WTC11 (cell line): Measurements from ENCODE around the gene B4GALNT3. TPM values are rescaled to one million over a fixed set of nuclear protein-coding genes. Genes with fewer than 3 reads are reported as not detected.

ENCODE experiments used
- ATAC-seq: fragments of 200-7000 bp; cut with Tn5 transposase; 2 replicates; pipeline ENCODE4 v1.10.0; 2021; ENCODE audit warnings: mild to moderate bottlenecking, moderate library complexity
- CTCF ChIA-PET: fragments of 300-600 bp; sonication (Branson Sonifier 250); formaldehyde crosslinking; loops from one replicate; lab custom pipeline; 2021; ENCODE audit warnings: antibody characterized with exemption; lab: Charles Lee
- POLR2A ChIA-PET: fragments of 350-600 bp; sonication (Branson Sonifier 250); formaldehyde crosslinking; loops from one replicate; lab custom pipeline; 2021; ENCODE audit warnings: antibody characterized with exemption; lab: Charles Lee
- DNase-seq: peaks from one replicate; pipeline ENCODE4 v3.0.0; 2021; ENCODE audit warnings: low spot score
- H3K27ac Mint-ChIP-seq: 2 replicates; pipeline ENCODE4 v1.8.0; 2021; ENCODE audit warnings: mixed read lengths
- H3K27me3 Mint-ChIP-seq: 2 replicates; pipeline ENCODE4 v1.8.0; 2021; ENCODE audit warnings: low read depth, mild to moderate bottlenecking, moderate library complexity, mixed read lengths
- H3K36me3 Mint-ChIP-seq: 2 replicates; pipeline ENCODE4 v1.8.0; 2021; ENCODE audit warnings: mixed read lengths
- H3K4me1 Mint-ChIP-seq: 2 replicates; pipeline ENCODE4 v1.8.0; 2022; ENCODE audit warnings: mixed read lengths
- H3K4me3 Mint-ChIP-seq: 2 replicates; pipeline ENCODE4 v1.8.0; 2021; ENCODE audit warnings: mild to moderate bottlenecking, moderate library complexity, mixed read lengths
- H3K9me3 Mint-ChIP-seq: 2 replicates; pipeline ENCODE4 v1.8.0; 2021; ENCODE audit warnings: mixed read lengths
- FOXK1 ChIP-seq: sonication (generic); formaldehyde crosslinking; IDR thresholded peaks from 2 replicates; pipeline ENCODE4 v1.8.0; 2022; ENCODE audit warnings: mild to moderate bottlenecking, moderate library complexity, missing genetic modification reagents
- GABPB1 ChIP-seq: sonication (generic); formaldehyde crosslinking; IDR thresholded peaks from 2 replicates; pipeline ENCODE4 v1.8.1; 2023; ENCODE audit warnings: mild to moderate bottlenecking, missing genetic modification reagents
- JAZF1 ChIP-seq: fragments of 250-450 bp; sonication (Bioruptor Pico); IDR thresholded peaks from 2 replicates; pipeline ENCODE4 v1.9.0; 2021; ENCODE audit warnings: moderate library complexity, mild to moderate bottlenecking, inconsistent platforms
- SMAD3 ChIP-seq: sonication (generic); formaldehyde crosslinking; IDR thresholded peaks from 2 replicates; pipeline ENCODE4 v1.8.0; 2022; ENCODE audit warnings: missing genetic modification reagents, mild to moderate bottlenecking, borderline replicate concordance
- SMAD4 ChIP-seq: sonication (generic); formaldehyde crosslinking; IDR thresholded peaks from 2 replicates; pipeline ENCODE4 v1.8.0; 2022; ENCODE audit warnings: mild to moderate bottlenecking, missing genetic modification reagents
- SP1 ChIP-seq: sonication (generic); formaldehyde crosslinking; conservative IDR thresholded peaks from 2 replicates; pipeline ENCODE4 v1.8.1; 2022; ENCODE audit warnings: missing genetic modification reagents
- ZNF263 ChIP-seq: sonication (generic); formaldehyde crosslinking; IDR thresholded peaks from 2 replicates; pipeline ENCODE4 v1.8.1; 2022; ENCODE audit warnings: low read depth, mild to moderate bottlenecking, moderate library complexity, missing genetic modification reagents
- ZNF396 ChIP-seq: fragments of 250-450 bp; sonication (Bioruptor Pico); IDR thresholded peaks from 2 replicates; pipeline ENCODE4 v1.8.0; 2021; ENCODE audit warnings: mild to moderate bottlenecking, moderate library complexity, borderline replicate concordance
- ZNF416 ChIP-seq: fragments of 250-450 bp; sonication (Bioruptor Pico); IDR thresholded peaks from 2 replicates; pipeline ENCODE4 v1.9.0; 2021; ENCODE audit warnings: mild to moderate bottlenecking, inconsistent platforms
- ZNF671 ChIP-seq: fragments of 250-450 bp; sonication (Bioruptor Pico); IDR thresholded peaks from 2 replicates; pipeline ENCODE4 v1.8.0; 2021; ENCODE audit warnings: mild to moderate bottlenecking
- total RNA-seq: library from RNA; stranded (reverse); gene quantifications from 3 replicates; pipeline ENCODE4 v1.2.3, GENCODE V29; 2021
- TF ChIP-seq, protein P1 (sequence below): sonication (generic); formaldehyde crosslinking; IDR thresholded peaks from 2 replicates; pipeline ENCODE4 v1.8.1; 2023; ENCODE audit warnings: mild to moderate bottlenecking, missing genetic modification reagents
- TF ChIP-seq, protein P2 (sequence below): sonication (generic); formaldehyde crosslinking; conservative IDR thresholded peaks from 2 replicates; pipeline ENCODE4 v1.8.1; 2022; ENCODE audit warnings: mild to moderate bottlenecking, missing genetic modification reagents
- TF ChIP-seq, protein P3 (sequence below): sonication (generic); formaldehyde crosslinking; IDR thresholded peaks from 2 replicates; pipeline ENCODE4 v1.8.1; 2023; ENCODE audit warnings: mild to moderate bottlenecking, missing genetic modification reagents, borderline replicate concordance
- TF ChIP-seq, protein P4 (sequence below): sonication (generic); formaldehyde crosslinking; IDR thresholded peaks from 2 replicates; pipeline ENCODE4 v1.8.0; 2023; ENCODE audit warnings: missing genetic modification reagents
- TF ChIP-seq, protein P5 (sequence below): sonication (generic); formaldehyde crosslinking; IDR thresholded peaks from 2 replicates; pipeline ENCODE4 v1.8.1; 2023; ENCODE audit warnings: mild to moderate bottlenecking, missing genetic modification reagents, moderate library complexity
- TF ChIP-seq, protein P6 (sequence below): sonication (generic); formaldehyde crosslinking; IDR thresholded peaks from 2 replicates; pipeline ENCODE4 v1.8.0; 2022; ENCODE audit warnings: mild to moderate bottlenecking, missing genetic modification reagents

The B4GALNT3 gene
- total RNA-seq, 1 experiment from 2014 or later: 19.0 TPM

DNA sequence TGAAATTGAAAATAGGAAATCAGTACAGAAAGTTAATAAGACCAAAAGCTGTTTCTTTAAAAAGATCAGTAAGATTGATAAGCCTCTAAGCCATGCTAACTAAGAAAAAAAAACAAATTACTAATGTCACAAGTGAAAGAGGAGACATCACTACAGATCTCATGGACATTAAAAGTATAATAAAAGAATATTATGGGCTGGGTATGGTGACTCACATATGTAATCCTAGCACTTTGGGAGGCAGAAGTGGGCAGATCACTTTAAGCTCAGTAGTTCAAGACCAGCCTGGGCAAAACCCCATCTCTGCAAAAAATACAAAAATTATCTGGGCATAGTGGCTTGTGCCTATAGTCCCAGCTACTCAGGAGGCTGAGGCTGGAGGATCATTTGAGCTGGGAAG is 30.5 kb downstream of the B4GALNT3 start:
- Mint-ChIP-seq H3K4me1 (peaks cover 6% of the 10 kb centered on the region), H3K27ac (no peak overlapping the region), H3K9me3 (peaks cover 58% of the 10 kb centered on the region), H3K27me3 (no peaks in the 10 kb centered on the region; the same call in 1 of the 2 replicates), H3K4me3 (no peak overlapping the region), H3K36me3 (peaks cover 40% of the 10 kb centered on the region)
- TF ChIP-seq, protein P1, sequence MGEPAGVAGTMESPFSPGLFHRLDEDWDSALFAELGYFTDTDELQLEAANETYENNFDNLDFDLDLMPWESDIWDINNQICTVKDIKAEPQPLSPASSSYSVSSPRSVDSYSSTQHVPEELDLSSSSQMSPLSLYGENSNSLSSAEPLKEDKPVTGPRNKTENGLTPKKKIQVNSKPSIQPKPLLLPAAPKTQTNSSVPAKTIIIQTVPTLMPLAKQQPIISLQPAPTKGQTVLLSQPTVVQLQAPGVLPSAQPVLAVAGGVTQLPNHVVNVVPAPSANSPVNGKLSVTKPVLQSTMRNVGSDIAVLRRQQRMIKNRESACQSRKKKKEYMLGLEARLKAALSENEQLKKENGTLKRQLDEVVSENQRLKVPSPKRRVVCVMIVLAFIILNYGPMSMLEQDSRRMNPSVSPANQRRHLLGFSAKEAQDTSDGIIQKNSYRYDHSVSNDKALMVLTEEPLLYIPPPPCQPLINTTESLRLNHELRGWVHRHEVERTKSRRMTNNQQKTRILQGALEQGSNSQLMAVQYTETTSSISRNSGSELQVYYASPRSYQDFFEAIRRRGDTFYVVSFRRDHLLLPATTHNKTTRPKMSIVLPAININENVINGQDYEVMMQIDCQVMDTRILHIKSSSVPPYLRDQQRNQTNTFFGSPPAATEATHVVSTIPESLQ (CRISPR knock-in tag): no peak
- TF ChIP-seq ZNF396 (CRISPR knock-in tag): no peak
- TF ChIP-seq, protein P2, sequence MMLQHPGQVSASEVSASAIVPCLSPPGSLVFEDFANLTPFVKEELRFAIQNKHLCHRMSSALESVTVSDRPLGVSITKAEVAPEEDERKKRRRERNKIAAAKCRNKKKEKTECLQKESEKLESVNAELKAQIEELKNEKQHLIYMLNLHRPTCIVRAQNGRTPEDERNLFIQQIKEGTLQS (CRISPR knock-in tag): no peak
- no peak for TF ChIP-seq GABPB1
- no peak for TF ChIP-seq ZNF671 (CRISPR knock-in tag)
- no peak for TF ChIP-seq FOXK1
- no peak for TF ChIP-seq SMAD4 (CRISPR knock-in tag)
- no peak for TF ChIP-seq SP1
- no peak for TF ChIP-seq ZNF263 (CRISPR knock-in tag)
- TF ChIP-seq, protein P3, sequence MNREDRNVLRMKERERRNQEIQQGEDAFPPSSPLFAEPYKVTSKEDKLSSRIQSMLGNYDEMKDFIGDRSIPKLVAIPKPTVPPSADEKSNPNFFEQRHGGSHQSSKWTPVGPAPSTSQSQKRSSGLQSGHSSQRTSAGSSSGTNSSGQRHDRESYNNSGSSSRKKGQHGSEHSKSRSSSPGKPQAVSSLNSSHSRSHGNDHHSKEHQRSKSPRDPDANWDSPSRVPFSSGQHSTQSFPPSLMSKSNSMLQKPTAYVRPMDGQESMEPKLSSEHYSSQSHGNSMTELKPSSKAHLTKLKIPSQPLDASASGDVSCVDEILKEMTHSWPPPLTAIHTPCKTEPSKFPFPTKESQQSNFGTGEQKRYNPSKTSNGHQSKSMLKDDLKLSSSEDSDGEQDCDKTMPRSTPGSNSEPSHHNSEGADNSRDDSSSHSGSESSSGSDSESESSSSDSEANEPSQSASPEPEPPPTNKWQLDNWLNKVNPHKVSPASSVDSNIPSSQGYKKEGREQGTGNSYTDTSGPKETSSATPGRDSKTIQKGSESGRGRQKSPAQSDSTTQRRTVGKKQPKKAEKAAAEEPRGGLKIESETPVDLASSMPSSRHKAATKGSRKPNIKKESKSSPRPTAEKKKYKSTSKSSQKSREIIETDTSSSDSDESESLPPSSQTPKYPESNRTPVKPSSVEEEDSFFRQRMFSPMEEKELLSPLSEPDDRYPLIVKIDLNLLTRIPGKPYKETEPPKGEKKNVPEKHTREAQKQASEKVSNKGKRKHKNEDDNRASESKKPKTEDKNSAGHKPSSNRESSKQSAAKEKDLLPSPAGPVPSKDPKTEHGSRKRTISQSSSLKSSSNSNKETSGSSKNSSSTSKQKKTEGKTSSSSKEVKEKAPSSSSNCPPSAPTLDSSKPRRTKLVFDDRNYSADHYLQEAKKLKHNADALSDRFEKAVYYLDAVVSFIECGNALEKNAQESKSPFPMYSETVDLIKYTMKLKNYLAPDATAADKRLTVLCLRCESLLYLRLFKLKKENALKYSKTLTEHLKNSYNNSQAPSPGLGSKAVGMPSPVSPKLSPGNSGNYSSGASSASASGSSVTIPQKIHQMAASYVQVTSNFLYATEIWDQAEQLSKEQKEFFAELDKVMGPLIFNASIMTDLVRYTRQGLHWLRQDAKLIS (CRISPR knock-in tag): no peak
- TF ChIP-seq, protein P4, sequence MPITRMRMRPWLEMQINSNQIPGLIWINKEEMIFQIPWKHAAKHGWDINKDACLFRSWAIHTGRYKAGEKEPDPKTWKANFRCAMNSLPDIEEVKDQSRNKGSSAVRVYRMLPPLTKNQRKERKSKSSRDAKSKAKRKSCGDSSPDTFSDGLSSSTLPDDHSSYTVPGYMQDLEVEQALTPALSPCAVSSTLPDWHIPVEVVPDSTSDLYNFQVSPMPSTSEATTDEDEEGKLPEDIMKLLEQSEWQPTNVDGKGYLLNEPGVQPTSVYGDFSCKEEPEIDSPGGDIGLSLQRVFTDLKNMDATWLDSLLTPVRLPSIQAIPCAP (CRISPR knock-in tag): no peak
- TF ChIP-seq, protein P5, sequence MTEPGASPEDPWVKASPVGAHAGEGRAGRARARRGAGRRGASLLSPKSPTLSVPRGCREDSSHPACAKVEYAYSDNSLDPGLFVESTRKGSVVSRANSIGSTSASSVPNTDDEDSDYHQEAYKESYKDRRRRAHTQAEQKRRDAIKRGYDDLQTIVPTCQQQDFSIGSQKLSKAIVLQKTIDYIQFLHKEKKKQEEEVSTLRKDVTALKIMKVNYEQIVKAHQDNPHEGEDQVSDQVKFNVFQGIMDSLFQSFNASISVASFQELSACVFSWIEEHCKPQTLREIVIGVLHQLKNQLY (CRISPR knock-in tag): no peak
- TF ChIP-seq SMAD3 (CRISPR knock-in tag): no peak
- TF ChIP-seq, protein P6, sequence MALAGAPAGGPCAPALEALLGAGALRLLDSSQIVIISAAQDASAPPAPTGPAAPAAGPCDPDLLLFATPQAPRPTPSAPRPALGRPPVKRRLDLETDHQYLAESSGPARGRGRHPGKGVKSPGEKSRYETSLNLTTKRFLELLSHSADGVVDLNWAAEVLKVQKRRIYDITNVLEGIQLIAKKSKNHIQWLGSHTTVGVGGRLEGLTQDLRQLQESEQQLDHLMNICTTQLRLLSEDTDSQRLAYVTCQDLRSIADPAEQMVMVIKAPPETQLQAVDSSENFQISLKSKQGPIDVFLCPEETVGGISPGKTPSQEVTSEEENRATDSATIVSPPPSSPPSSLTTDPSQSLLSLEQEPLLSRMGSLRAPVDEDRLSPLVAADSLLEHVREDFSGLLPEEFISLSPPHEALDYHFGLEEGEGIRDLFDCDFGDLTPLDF (CRISPR knock-in tag): no peak
- no peak for TF ChIP-seq JAZF1 (CRISPR knock-in tag)
- DNase-seq (no peak), ATAC-seq (no peak)
- ChIA-PET CTCF (no interaction called here), POLR2A (no interaction called here)

DNA sequence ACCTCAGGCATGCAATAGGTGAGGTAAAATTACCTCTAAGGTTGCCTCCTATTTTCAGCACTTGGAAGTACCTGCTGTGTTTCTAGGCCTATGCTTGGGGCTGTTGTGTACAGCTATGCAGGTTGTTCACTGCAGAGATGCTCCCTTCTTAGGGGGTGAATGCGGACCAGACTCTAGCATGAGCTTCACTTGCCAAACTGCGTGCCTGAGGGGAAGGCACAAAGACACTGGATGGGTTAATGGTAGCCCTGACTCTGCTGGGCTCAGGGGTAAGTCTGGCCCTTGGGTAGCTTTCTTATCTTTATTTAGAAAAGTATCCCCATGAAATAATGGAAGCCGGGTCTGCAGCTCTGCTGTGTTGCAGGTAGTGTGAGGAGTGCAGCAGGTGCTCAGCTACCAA is 35.7 kb downstream of the B4GALNT3 start:
- ATAC-seq: no peak
- no peak for TF ChIP-seq ZNF416 (CRISPR knock-in tag)
- TF ChIP-seq, all 79 proteins: peak for 0
- Mint-ChIP-seq H3K4me3 (no peak overlapping the region), H3K27me3 (no peaks in the 10 kb centered on the region), H3K27ac (no peak overlapping the region; the same call in 1 of the 2 replicates), H3K36me3 (peaks cover 19% of the 10 kb centered on the region), H3K4me1 (peaks cover 7% of the 10 kb centered on the region), H3K9me3 (peaks cover 26% of the 10 kb centered on the region)
- ChIA-PET CTCF (interaction anchor here (1.8 to 2.2 kb wide), 2 partner anchors 51 to 53 kb away, joined by 6 to 7 read pairs; no protein-coding TSS in a partner anchor), POLR2A (no interaction called here)
- DNase-seq: no peak
